UCSD-AML1 (cell line): ENCODE measurements around the gene CDK4.
"Not testable (repeated sequence)": the region's sequence is repeated elsewhere in the genome, so short reads cannot be mapped to it uniquely, and the experiment has no call there.

Experiments used
- DNase-seq: peaks from one replicate; lab custom pipeline; 2025; ENCODE audit not compliant: unreplicated experiment; lab: John Stamatoyannopoulos, UW

The CDK4 gene

GRCh38 chr12:57726884-57727757 is 25.0 kb downstream of the CDK4 start:
- DNase-seq, result no peak

- DNase-seq, result no peak
These were observed 25.8 kb downstream of the CDK4 start for GRCh38 chr12:57726151-57726883.

GRCh38 chr12:57725851-57726150 is 26.3 kb downstream of the CDK4 start:
- DNase-seq, result no peak

- no peak for DNase-seq
These were observed 27.0 kb downstream of the CDK4 start for GRCh38 chr12:57724936-57725740.

GRCh38 chr12:57724003-57724935 is 27.8 kb downstream of the CDK4 start:
- no peak for DNase-seq

GRCh38 chr12:57723630-57723962 is 28.5 kb downstream of the CDK4 start:
- DNase-seq, result no peak

- DNase-seq, result no peak
These were observed 29.1 kb downstream of the CDK4 start for GRCh38 chr12:57722716-57723629.

GRCh38 chr12:57721846-57722608 is 30.1 kb downstream of the CDK4 start:
- not testable (repeated sequence) for DNase-seq

- no peak for DNase-seq
These were observed 31.2 kb downstream of the CDK4 start for GRCh38 chr12:57720606-57721595.

- DNase-seq, result no peak
These were observed 32.1 kb downstream of the CDK4 start for GRCh38 chr12:57719777-57720605.

GRCh38 chr12:57718641-57719528 is 33.2 kb downstream of the CDK4 start:
- no peak for DNase-seq

GRCh38 chr12:57717846-57718640 is 34.1 kb downstream of the CDK4 start:
- no peak for DNase-seq

- no peak for DNase-seq
These were observed 35.0 kb downstream of the CDK4 start for GRCh38 chr12:57717131-57717530.

GRCh38 chr12:57716305-57716704 is 35.8 kb downstream of the CDK4 start:
- no peak for DNase-seq

- no peak for DNase-seq
These were observed 36.3 kb downstream of the CDK4 start for GRCh38 chr12:57715786-57716185.
